Right ventricle myocardium superior (tissue), 1 donor: Measurements from ENCODE around the gene ASTN2. TPM values are rescaled to one million over a fixed set of nuclear protein-coding genes. Genes with fewer than 3 reads are reported as not detected.
"Not testable (repeated sequence)": the region's sequence is repeated elsewhere in the genome, so short reads cannot be mapped to it uniquely, and the experiment has no call there.

Experiments
- ATAC-seq: fragments of 200-7000 bp; cut with Tn5 transposase; one replicate; pipeline ENCODE4 v1.9.1; 2020; ENCODE audit warnings: mild to moderate bottlenecking; ENCODE audit not compliant: poor library complexity
- DNase-seq: peaks from one replicate; pipeline ENCODE4 v3.0.0-alpha.2; 2020
- intact Hi-C: fragments of 100-400 bp; cut with DNase I; formaldehyde crosslinking; loops from one replicate; pipeline ENCODE4 v1.11.2; 2022
- total RNA-seq: library from RNA; stranded (reverse); fragmentation: NEBNext Ultra II Directional; extraction: Animal tissue kit (Norgen Biotek cat#: 25700); gene quantifications from one replicate; pipeline ENCODE4 v1.2.1, GENCODE V29; 2021
- donor health status: DM: no; HTN: yes; CAD: no; lungs with severe emphysema.

The ASTN2 gene
- total RNA-seq, 1 donor from 2014 or later = 6.4 TPM

GRCh38 chr9:116459576-116459975 lies 955.3 kb downstream of the ASTN2 start:
- ATAC-seq = no peak
- intact Hi-C loops = loop anchor here (10.0 kb wide), 1 partner anchor 275 kb away; no protein-coding TSS in a partner anchor
- DNase-seq = no peak

- DNase-seq (no peak), ATAC-seq (no peak)
- intact Hi-C loops = loop anchor here (10.0 kb wide), 1 partner anchor 272 kb away; no protein-coding TSS in a partner anchor
These were observed 958.3 kb downstream of the ASTN2 start for GRCh38 chr9:116456490-116457088.

GRCh38 chr9:116454539-116454938 lies 960.3 kb downstream of the ASTN2 start:
- not testable (repeated sequence) for DNase-seq, ATAC-seq
- intact Hi-C loops = loop anchor here (10.0 kb wide), 1 partner anchor 270 kb away; no protein-coding TSS in a partner anchor

- intact Hi-C loops = loop anchor here (10.0 kb wide), 1 partner anchor 269 kb away; no protein-coding TSS in a partner anchor
- no peak for DNase-seq
- no peak for ATAC-seq
These were observed 961.1 kb downstream of the ASTN2 start for GRCh38 chr9:116453785-116454184.

- intact Hi-C loops = loop anchor here (10.0 kb wide), 1 partner anchor 268 kb away; no protein-coding TSS in a partner anchor
- DNase-seq (no peak), ATAC-seq (no peak)
These were observed 962.2 kb downstream of the ASTN2 start for GRCh38 chr9:116452634-116453033.

- ATAC-seq (no peak), DNase-seq (no peak)
- intact Hi-C loops = loop anchor here (10.0 kb wide), 1 partner anchor 267 kb away; no protein-coding TSS in a partner anchor
These were observed 962.6 kb downstream of the ASTN2 start for GRCh38 chr9:116452227-116452626.

GRCh38 chr9:116451500-116452115 lies 963.2 kb downstream of the ASTN2 start:
- DNase-seq (no peak), ATAC-seq (no peak)
- intact Hi-C loops = loop anchor here (10.0 kb wide), 1 partner anchor 267 kb away; no protein-coding TSS in a partner anchor

GRCh38 chr9:116450378-116451139 lies 964.3 kb downstream of the ASTN2 start:
- no peak for DNase-seq
- no peak for ATAC-seq
- intact Hi-C loops = loop anchor here (10.0 kb wide), 1 partner anchor 266 kb away; no protein-coding TSS in a partner anchor

- intact Hi-C loops = loop anchor here (10.0 kb wide), 1 partner anchor 265 kb away; no protein-coding TSS in a partner anchor
- DNase-seq = no peak
- no peak for ATAC-seq
These were observed 964.9 kb downstream of the ASTN2 start for GRCh38 chr9:116449949-116450348.

- ATAC-seq = no peak
- no peak for DNase-seq
- intact Hi-C loops = no loop called here
These were observed 966.4 kb downstream of the ASTN2 start for GRCh38 chr9:116448431-116448830.

- no peak for DNase-seq
- ATAC-seq = peak; percentile 31
- intact Hi-C loops = no loop called here
These were observed 966.9 kb downstream of the ASTN2 start for GRCh38 chr9:116447934-116448333.

- DNase-seq (no peak), ATAC-seq (no peak)
- intact Hi-C loops = no loop called here
These were observed 972.3 kb downstream of the ASTN2 start for GRCh38 chr9:116442528-116442927.

GRCh38 chr9:116437411-116438370 lies 977.2 kb downstream of the ASTN2 start:
- ATAC-seq (no peak), DNase-seq (no peak)
- intact Hi-C loops = no loop called here

- intact Hi-C loops = no loop called here
- no peak for ATAC-seq
These were observed 978.7 kb downstream of the ASTN2 start for GRCh38 chr9:116436121-116436520.

GRCh38 chr9:116435706-116436105 lies 979.2 kb downstream of the ASTN2 start:
- intact Hi-C loops = no loop called here
- no peak for DNase-seq
- no peak for ATAC-seq

More at GRCh38 chr9:116436121-116436520, 978.7 kb downstream of the ASTN2 start:
- DNase-seq = no peak

GRCh38 chr9:116434314-116434713 lies 980.5 kb downstream of the ASTN2 start:
- no peak for DNase-seq
- intact Hi-C loops = no loop called here

GRCh38 chr9:116432051-116432450 lies 982.8 kb downstream of the ASTN2 start:
- DNase-seq (no peak), ATAC-seq (no peak)
- intact Hi-C loops = no loop called here

More at GRCh38 chr9:116434314-116434713, 980.5 kb downstream of the ASTN2 start:
- no peak for ATAC-seq

GRCh38 chr9:116430849-116431248 lies 984.0 kb downstream of the ASTN2 start:
- ATAC-seq (no peak), DNase-seq (no peak)
- intact Hi-C loops = no loop called here
